HuH-7 (cell line): ENCODE results near the gene NAV2.
A peak's percentile ranks its signal among the peaks of the same experiment; 100 is the strongest.

Experiments
- DNase-seq: peaks from one replicate; pipeline ENCODE4 v3.0.0; 2011; ENCODE audit warnings: low spot score

The NAV2 gene

DNA sequence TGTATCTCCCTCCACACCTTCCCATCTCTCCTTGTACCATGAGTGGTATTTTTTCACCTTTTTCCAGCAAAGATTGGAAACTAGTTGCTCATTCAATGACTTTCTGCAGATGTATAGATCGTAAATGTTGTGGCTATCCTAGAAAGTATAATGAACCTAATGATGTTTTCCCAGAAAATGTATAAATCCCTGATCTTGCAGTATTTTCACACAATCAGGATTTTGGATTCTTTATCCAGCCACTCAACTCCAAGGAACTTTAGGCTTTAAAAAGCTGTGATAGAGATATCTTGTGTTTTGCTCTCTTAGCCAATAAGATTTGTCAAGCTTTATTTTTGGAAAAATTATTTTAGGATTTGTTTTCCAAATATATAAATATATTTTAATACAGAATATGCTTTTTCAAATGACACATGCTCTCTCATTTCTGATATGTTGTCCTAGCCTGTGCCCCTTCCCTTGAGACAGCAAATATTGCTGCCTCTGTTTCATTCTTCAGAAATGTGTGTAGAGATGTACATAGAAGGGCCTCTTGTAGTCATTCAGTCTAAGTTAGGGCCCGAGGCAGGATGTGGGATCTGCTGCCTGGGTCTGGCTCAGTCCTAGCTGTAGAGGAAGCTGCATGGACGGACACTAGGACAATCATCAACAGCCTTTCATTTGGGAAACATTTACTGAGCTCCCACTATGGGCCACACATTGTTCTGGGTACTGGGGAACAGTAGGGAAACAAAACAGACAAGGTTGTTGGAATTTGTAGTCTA, 62.4 kb downstream of the NAV2 start:
- DNase-seq: no peak

- no peak for DNase-seq
These were observed 63.0 kb downstream of the NAV2 start for GRCh38 chr11:19775622-19776021.

GRCh38 chr11:19777039-19777376, 64.4 kb downstream of the NAV2 start:
- peak; percentile 26 for DNase-seq

DNA sequence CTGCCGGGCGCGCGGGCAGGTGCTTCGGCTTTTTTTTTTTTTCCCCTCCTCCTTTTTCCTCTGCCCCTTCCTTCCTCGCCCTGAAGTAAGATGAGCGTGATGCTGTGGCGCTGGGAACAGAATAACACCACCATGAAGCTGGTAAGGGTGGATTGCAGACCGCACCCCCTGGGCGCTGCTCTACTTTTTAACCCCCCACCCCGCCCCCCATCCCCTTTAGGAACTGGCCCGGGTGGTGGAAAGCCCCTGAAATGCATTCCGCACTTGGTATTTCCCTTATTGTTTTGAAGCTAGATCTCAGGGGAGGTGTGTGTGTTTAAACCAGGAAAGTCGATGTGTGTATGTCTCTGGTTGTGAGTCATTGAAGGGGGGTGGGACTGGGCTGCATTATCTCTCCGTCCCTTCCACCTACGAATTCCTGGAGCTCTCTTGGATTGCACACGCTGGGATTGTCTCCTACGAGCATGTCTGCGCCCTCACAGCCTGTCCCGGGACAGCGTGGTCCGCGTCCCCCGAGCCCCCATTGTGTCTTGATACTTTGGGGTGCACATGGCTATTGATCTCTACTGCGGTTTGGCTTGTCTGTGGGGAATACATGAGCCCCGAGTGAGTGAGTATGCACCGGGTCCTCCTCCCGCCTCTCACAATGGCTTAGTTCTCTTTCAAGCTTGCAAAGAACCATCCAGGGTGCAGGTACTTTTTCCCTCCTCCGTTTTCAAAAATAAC, 64.9 kb downstream of the NAV2 start:
- peak; percentile 51 for DNase-seq

- no peak for DNase-seq
These were observed 67.1 kb downstream of the NAV2 start for GRCh38 chr11:19779740-19780139.

- DNase-seq: no peak
These were observed 68.7 kb downstream of the NAV2 start for GRCh38 chr11:19781351-19781750.

DNA sequence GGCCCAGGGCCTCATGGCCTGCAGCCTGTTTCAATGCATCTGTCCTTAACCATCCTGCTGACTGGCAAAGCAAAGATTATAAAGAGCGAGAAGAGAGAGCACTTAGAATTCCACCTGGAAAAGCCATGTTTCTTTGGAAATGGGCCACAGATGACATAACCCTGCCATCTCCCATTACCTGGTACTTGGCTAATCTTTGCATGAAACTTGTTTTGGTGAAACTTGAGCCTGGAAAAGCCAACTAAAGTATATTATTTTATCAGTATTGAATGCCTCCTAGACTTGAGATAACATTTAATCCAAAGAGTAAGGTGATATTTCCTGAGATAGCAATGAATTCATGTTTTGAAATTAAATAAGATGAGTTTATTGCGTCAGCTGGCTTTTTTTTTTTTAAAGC, 72.6 kb downstream of the NAV2 start:
- no peak for DNase-seq

GRCh38 chr11:19786644-19787043, 74.0 kb downstream of the NAV2 start:
- no peak for DNase-seq

- no peak for DNase-seq
These were observed 75.8 kb downstream of the NAV2 start for GRCh38 chr11:19788435-19788834.

DNA sequence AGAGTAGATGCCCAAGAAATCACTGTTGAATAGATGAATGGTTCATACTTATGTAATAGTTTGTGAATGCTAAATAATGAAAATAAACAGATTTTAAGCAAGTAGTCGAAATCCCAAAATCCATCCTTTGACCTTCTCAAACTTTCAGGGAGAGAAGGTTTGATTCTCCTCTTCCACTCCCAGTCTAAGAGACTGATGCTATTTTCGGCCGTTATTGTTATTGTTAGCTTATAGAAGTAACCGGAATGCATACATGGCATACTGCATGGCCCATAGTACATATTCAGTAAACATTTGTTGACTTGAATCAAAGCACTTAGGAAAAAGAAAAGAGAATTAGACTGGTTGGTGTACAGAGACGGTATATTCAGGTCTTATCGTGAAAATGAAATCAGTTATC, 76.6 kb downstream of the NAV2 start:
- DNase-seq: no peak

- DNase-seq: no peak
These were observed 77.4 kb downstream of the NAV2 start for GRCh38 chr11:19789835-19790710.

- no peak for DNase-seq
These were observed 78.4 kb downstream of the NAV2 start for GRCh38 chr11:19790831-19791552.

DNA sequence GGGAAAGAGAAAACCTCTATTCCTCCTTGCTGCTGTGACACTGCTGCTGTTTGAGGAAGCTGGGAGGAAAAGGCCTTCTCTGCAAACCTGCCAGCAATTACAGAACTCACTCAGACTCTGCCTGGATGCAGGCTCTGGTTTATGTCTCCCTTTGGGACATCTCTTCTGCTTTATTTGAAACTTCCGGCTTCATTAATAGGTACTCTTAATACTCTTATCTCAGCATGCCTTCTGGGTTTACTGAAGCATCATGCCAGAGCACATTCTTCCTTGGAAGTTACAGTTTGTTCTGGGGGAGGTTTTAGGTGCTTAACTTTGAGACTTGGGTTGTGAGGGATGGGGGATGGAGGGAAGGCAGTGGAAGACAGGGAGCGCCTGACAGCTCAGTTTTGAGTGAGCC, 79.9 kb downstream of the NAV2 start:
- DNase-seq: no peak

DNA sequence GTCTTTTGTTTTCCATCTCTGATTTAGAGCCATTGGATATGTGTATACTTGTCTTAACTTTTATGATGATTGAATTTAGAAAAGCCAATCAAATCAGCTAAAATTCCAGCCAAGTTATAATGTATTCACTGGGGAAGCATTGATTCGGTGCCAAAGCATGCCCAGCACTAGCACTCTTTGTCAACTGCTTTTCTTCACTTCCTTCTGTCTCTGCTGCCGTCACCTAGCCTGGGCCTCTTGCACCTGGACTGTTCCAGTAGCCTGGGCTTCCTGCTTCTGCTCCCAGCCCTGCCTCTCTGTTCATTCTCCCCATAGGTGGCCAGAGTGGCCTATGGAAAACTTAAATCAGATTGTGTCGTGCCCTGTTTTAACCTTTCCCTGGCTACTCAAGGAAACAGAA, 80.7 kb downstream of the NAV2 start:
- DNase-seq: no peak

DNA sequence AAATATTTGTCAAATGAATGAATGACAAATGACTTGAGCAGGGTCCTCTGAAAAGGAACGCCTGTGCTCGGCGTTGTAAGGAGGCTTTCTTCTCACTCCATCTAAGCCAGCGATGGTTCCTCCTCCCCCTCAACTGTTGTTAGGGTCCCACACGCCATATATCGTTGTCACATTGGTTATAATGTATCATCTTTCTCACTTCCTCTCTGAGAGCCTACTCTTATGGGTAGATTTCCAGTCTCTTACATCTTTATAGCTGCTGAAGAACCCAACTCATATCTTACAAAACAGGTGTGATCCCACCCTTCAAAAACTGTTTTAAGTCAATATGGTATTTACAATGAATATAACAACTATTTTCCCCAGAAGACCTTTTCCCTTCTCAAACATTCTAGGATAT, 81.5 kb downstream of the NAV2 start:
- no peak for DNase-seq

DNA sequence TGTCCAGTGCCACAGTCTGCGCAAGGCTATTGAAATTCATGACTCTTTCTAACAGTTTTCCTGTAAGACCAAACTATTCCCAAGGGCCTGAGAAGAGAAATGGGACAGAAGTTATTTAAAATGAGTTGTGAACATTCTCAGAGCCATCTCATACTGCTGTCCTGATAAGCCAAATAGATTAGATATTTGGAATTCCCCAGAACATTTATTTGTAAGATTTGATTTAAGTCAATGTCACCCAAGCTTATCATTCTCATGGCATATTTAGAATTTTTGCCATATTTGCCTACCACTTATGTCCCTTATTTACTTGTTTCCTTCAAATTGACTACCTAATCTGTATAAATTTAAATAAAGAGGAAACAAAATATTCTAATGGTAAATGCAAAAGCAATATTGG, 82.4 kb downstream of the NAV2 start:
- DNase-seq: no peak

DNA sequence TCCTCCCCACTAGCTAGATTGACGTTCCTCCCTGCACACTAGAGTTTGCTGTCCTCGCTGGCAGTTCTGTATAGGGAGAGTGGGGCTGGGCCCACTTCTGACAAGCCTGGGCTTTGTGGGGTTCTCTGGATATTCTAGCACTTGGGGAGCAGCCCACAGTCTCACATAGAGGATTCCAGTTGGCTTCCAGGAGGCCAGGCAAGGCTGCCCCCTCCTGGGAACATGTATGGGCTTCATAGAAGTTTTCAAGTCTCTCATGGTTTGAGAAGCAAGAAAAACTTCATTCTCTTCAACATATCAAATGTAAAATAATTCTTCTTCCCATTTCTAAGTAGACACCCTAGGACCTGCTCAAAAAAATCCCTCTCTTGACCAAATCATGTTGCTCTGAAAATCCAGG, 87.5 kb downstream of the NAV2 start:
- DNase-seq: no peak

GRCh38 chr11:19800714-19801519, 88.3 kb downstream of the NAV2 start:
- no peak for DNase-seq

DNA sequence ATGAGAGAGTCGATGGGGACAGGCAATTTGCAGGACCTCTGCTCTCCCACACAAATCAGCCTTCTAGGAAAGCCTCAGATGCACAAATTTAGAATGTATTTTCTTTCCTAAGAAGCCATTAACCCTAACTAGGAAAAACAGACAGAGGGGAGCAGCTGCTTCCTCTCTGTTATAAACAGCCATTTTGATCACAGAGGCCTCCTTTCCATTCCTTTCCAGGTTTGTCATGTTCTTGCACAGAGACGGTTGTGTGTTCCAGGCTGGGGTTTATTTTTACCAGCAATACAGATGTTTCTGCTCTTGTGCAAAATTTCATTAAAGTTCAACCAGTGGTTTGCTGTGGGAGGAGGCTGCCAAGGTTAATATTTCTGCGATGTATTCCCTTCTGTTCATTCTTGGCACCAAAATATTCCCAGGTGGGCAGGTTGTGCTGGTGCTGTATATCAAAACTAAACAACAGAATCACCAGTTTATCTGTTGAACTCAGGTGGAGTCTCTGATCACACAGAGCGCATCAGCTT, 90.2 kb downstream of the NAV2 start:
- DNase-seq: no peak

GRCh38 chr11:19803506-19803998, 90.9 kb downstream of the NAV2 start:
- DNase-seq: no peak

- DNase-seq: no peak
These were observed 92.7 kb downstream of the NAV2 start for GRCh38 chr11:19805376-19805775.
